Stomach (tissue), 4 donors: ENCODE measurements around the gene RXRA.

Experiments used
- CTCF ChIP-seq, 7 experiments: fragments of 450-650 bp in 4 of 7; fragments of 200-600 bp in 3 of 7; sonication (generic) in 3 of 7; IDR thresholded peaks; one replicate each; pipeline ENCODE4 v1.5.1; 2016 to 2019; ENCODE audit warnings: antibody characterized with exemption in 7 of 7, control low read depth in 2 of 7, mild to moderate bottlenecking in 1 of 7
- EP300 ChIP-seq: sonication (generic); formaldehyde crosslinking; IDR thresholded peaks from one replicate; pipeline ENCODE4 v1.6.1; 2017; ENCODE audit warnings: antibody characterized with exemption
- POLR2A ChIP-seq, 4 donors: fragments of 450-650 bp; IDR thresholded peaks; one replicate each; pipeline ENCODE4 v1.6.1; 2016; ENCODE audit warnings: antibody characterized with exemption in 4 of 4, control low read depth in 2 of 4, mild to moderate bottlenecking in 1 of 4, moderate library complexity in 1 of 4
- POLR2AphosphoS5 ChIP-seq, 3 donors: sonication (generic); formaldehyde crosslinking; IDR thresholded peaks; one replicate each; pipeline ENCODE4 v1.6.1; 2016; ENCODE audit warnings: antibody characterized with exemption in 3 of 3

GRCh38 chr9:134368571-134368970, 42.3 kb downstream of the RXRA start:
- TF ChIP-seq CTCF (IDR thresholded peaks at IDR 0.05) (no peak), POLR2AphosphoS5 (IDR thresholded peaks at IDR 0.05) (no peak), POLR2A (IDR thresholded peaks at IDR 0.05) (no peak), EP300 (no peak)
